A549 (cell line): ENCODE measurements around the gene DIAPH2. TPM values are rescaled to one million over a fixed set of nuclear protein-coding genes. Genes with fewer than 3 reads are reported as not detected.
A peak's percentile ranks its signal among the peaks of the same experiment; 100 is the strongest.

Experiments used
- ATAC-seq, 2 experiments: fragments of 200-7000 bp in 1 of 2; fragments of >200 bp in 1 of 2; cut with Nextera tagmentation in 1 of 2; cut with Tn5 transposase in 1 of 2; 3 replicates each; pipeline versions ENCODE4 v1.8.0 to v1.9.1; 2018 to 2020; ENCODE audit warnings: mild to moderate bottlenecking in 1 of 2, moderate library complexity in 1 of 2
- CTCF ChIA-PET: fragments of 300-600 bp; sonication (Branson Sonifier 250); formaldehyde crosslinking; extraction: SDS; loops from one replicate; lab custom pipeline; 2021; ENCODE audit warnings: antibody characterized with exemption, inconsistent platforms; lab: Yijun Ruan, JAX
- POLR2A ChIA-PET: fragments of 350-600 bp; formaldehyde crosslinking; extraction: SDS; loops from one replicate; lab custom pipeline; 2021; ENCODE audit warnings: antibody characterized with exemption, inconsistent platforms; lab: Yijun Ruan, JAX
- DNase-seq, 2 experiments: peaks; one replicate each; pipeline versions ENCODE4 v3.0.0 to v3.0.0-alpha.2; 2011 to 2016; ENCODE audit warnings: low read depth in 1 of 2, low spot score in 1 of 2
- FAIRE-seq: peaks from 2 replicates; lab custom pipeline; 2011; peaks lifted over from hg19 to GRCh38; lab: Jason Lieb, UNC
- H3K27ac ChIP-seq, 2 experiments: fragments of >200 bp; sonication (Bioruptor Twin); formaldehyde crosslinking; 3 replicates each; pipeline ENCODE4 v1.5.1; 2016 to 2017
- H3K4me1 ChIP-seq: fragments of >200 bp; sonication (Bioruptor Twin); formaldehyde crosslinking; 3 replicates; pipeline ENCODE4 v1.6.1; 2016
- H3K4me2 ChIP-seq: fragments of >200 bp; sonication (Bioruptor Twin); formaldehyde crosslinking; 3 replicates; pipeline ENCODE4 v1.6.1; 2016
- H3K4me3 ChIP-seq: fragments of >200 bp; sonication (Bioruptor Twin); formaldehyde crosslinking; 3 replicates; pipeline ENCODE4 v1.5.1; 2016
- H3K9me3 ChIP-seq: fragments of >200 bp; sonication (Bioruptor Twin); formaldehyde crosslinking; 3 replicates; pipeline ENCODE4 v1.6.1; 2016
- CBX2 ChIP-seq: fragments of 200-600 bp; sonication (generic); IDR thresholded peaks from 2 replicates; pipeline ENCODE4 v1.6.1; 2016; ENCODE audit warnings: low read depth, mild to moderate bottlenecking, borderline replicate concordance
- CBX8 ChIP-seq: fragments of 200-600 bp; sonication (generic); IDR thresholded peaks from 2 replicates; pipeline ENCODE4 v1.6.1; 2016
- CHD2 ChIP-seq: fragments of 150-350 bp; IDR thresholded peaks from 2 replicates; pipeline ENCODE4 v1.6.1; 2014; ENCODE audit warnings: low read length; ENCODE audit not compliant: partially characterized antibody
- EHMT2 ChIP-seq: fragments of 200-600 bp; sonication (generic); IDR thresholded peaks from 2 replicates; pipeline ENCODE4 v1.6.1; 2016; ENCODE audit warnings: antibody characterized with exemption, low read depth, mild to moderate bottlenecking, moderate library complexity
- EP300 ChIP-seq, 2 experiments: fragments of >200 bp; sonication (Bioruptor Twin); formaldehyde crosslinking; IDR thresholded peaks; 2 replicates in 1 of 2; 3 replicates in 1 of 2; pipeline ENCODE4 v1.6.1; 2016 to 2017
- FOSL2 ChIP-seq, 2 experiments: fragments of 450-650 bp in 1 of 2; fragments of >200 bp in 1 of 2; sonication (Bioruptor Twin) in 1 of 2; formaldehyde crosslinking; IDR thresholded peaks; 2 replicates each; pipeline versions ENCODE4 v1.5.0 to v1.6.1; 2016 to 2020; ENCODE audit warnings: mild to moderate bottlenecking in 1 of 2, moderate library complexity in 1 of 2
- HEYL ChIP-seq: fragments of 250-450 bp; sonication (Bioruptor Pico); IDR thresholded peaks from 2 replicates; pipeline ENCODE4 v1.8.0; 2021; ENCODE audit warnings: mild to moderate bottlenecking, moderate library complexity
- HOXB5 ChIP-seq: fragments of 250-450 bp; sonication (Bioruptor Pico); IDR thresholded peaks from 2 replicates; pipeline ENCODE4 v1.5.0; 2020; ENCODE audit warnings: mild to moderate bottlenecking, moderate library complexity
- JUNB ChIP-seq: fragments of >200 bp; sonication (Bioruptor Twin); formaldehyde crosslinking; IDR thresholded peaks from 2 replicates; pipeline ENCODE4 v1.6.1; 2016
- KDM5A ChIP-seq: fragments of 200-600 bp; sonication (generic); IDR thresholded peaks from 2 replicates; pipeline ENCODE4 v1.6.1; 2016; ENCODE audit warnings: antibody characterized with exemption, mild to moderate bottlenecking
- NFE2L2 ChIP-seq: fragments of 150-350 bp; conservative IDR thresholded peaks from 2 replicates; pipeline ENCODE4 v1.6.1; 2014; ENCODE audit warnings: low read length
- NPAS2 ChIP-seq: fragments of 250-450 bp; sonication (Bioruptor Pico); IDR thresholded peaks from 2 replicates; pipeline ENCODE4 v1.8.0; 2022; ENCODE audit warnings: mild to moderate bottlenecking, moderate library complexity, borderline replicate concordance
- PHF8 ChIP-seq: fragments of 200-600 bp; sonication (generic); IDR thresholded peaks from 2 replicates; pipeline ENCODE4 v1.6.1; 2016; ENCODE audit warnings: low read depth, mild to moderate bottlenecking, antibody characterized with exemption, moderate library complexity, borderline replicate concordance
- POLR2A ChIP-seq: IDR thresholded peaks from 2 replicates; pipeline ENCODE4 v1.6.1; 2012; ENCODE audit warnings: mild to moderate bottlenecking, low read length
- RCOR1 ChIP-seq: fragments of 150-350 bp; IDR thresholded peaks from 2 replicates; pipeline ENCODE4 v1.6.1; 2014; ENCODE audit warnings: antibody characterized with exemption, low read length, low read depth
- RFX5 ChIP-seq: fragments of 450-650 bp; IDR thresholded peaks from 2 replicates; pipeline ENCODE4 v1.7.1; 2014; ENCODE audit warnings: antibody characterized with exemption, mild to moderate bottlenecking, moderate library complexity
- RNF2 ChIP-seq: fragments of 200-600 bp; sonication (generic); IDR thresholded peaks from 2 replicates; pipeline ENCODE4 v1.6.1; 2016; ENCODE audit warnings: low read depth, mild to moderate bottlenecking, antibody characterized with exemption, moderate library complexity, borderline replicate concordance
- SMC3 ChIP-seq: fragments of >200 bp; sonication (Bioruptor Twin); formaldehyde crosslinking; IDR thresholded peaks from 3 replicates; pipeline ENCODE4 v1.6.1; 2018; ENCODE audit warnings: inconsistent platforms
- SREBF2 ChIP-seq: fragments of 450-650 bp; IDR thresholded peaks from 2 replicates; pipeline ENCODE4 v1.6.1; 2014; ENCODE audit warnings: mild to moderate bottlenecking, moderate library complexity
- TFCP2L1 ChIP-seq: fragments of 250-450 bp; sonication (Bioruptor Pico); IDR thresholded peaks from 2 replicates; pipeline ENCODE4 v1.5.0; 2021; ENCODE audit warnings: mild to moderate bottlenecking
- WGBS: methylation state at CpG from one replicate; pipeline ENCODE4 v1.1.6; 2017; ENCODE audit errors: missing lambda C conversion rate; 5-methylcytosine and 5-hydroxymethylcytosine counted together
- polyA plus RNA-seq, 4 experiments: library from polyadenylated mRNA; depleted of rRNA in 3 of 4; stranded (reverse); fragments of >200 nt; fragmentation: RNase III in 1 of 4; extraction: RNeasy Plus Mini Kit Qiagen cat#74134 plus additional on column Dnase treatment in 1 of 4; gene quantifications; 2 replicates in 3 of 4; 3 replicates in 1 of 4; pipeline ENCODE4 v1.2.3, GENCODE V29; 2011 to 2017
- TF ChIP-seq, protein P1 (sequence below): fragments of 250-450 bp; sonication (Bioruptor Pico); IDR thresholded peaks from 2 replicates; pipeline ENCODE4 v1.5.0; 2021; ENCODE audit warnings: mild to moderate bottlenecking, moderate library complexity, borderline replicate concordance
- TF ChIP-seq, protein P2 (sequence below): IDR thresholded peaks from 2 replicates; pipeline ENCODE4 v1.6.1; 2012

The DIAPH2 gene
- polyA plus RNA-seq, 2 of the 4 experiments (the other 2 are of a cell fraction): 3.7 to 10.0 TPM

DNA sequence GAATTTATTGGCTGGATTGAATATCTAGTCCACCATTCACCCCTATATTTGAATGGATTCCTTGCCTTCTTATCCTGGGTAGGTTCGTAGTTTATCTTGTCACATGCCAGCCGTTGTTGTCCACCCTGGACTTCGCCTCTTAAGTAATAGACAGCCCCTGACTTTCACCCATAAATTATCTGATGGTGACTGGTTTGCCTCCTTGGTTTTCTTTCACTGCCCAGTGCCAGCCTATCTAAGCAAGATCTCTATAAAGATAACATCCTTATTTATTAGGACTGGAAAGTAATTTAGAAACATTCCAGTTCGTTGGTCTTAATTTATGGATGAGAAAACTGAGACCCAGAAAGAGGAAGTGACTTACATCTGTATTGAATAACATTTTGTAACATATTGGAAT, 609.4 kb downstream of the DIAPH2 start:
- ChIA-PET CTCF (no interaction called here), POLR2A (no interaction called here)
- DNase-seq: no peak
- Histone ChIP-seq H3K4me2 (no peak overlapping the region), H3K9me3 (no peaks in the 10 kb centered on the region), H3K27ac (no peak overlapping the region), H3K4me3 (no peak overlapping the region)
- no peak for ATAC-seq
- TF ChIP-seq FOSL2 (IDR thresholded peaks at IDR 0.05) (no peak), FOSL2 (CRISPR knock-in tag; IDR thresholded peaks at IDR 0.05) (no peak), NPAS2 (no peak), HEYL (CRISPR knock-in tag) (no peak), JUNB (no peak)
- TF ChIP-seq, all 56 proteins: peak for 0
- H3K4me1 ChIP-seq: no peaks in the 10 kb centered on the region
- WGBS: 73% methylated on average over 4 of the region's 4 CpGs
- FAIRE-seq: peak; percentile 93

DNA sequence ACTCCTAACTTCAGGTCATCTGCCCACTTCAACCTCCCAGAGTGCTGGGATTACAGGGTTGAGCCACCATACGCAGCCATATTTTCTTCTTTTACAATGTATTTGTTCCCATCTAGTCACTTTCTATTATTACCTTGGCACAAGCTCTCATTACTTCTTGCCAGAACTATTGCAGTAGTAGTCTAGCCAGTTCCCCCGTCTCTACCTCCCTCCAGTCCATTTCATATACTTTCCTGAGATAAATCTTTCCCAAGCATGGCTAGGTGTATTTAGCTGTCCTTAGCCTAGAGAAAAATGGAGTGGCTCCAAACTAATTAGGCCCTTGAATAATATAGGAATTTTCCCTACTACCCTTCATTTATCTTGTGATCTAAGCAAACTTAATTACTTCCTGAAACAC, 611.3 kb downstream of the DIAPH2 start:
- no peaks in the 10 kb centered on the region for H3K4me1 ChIP-seq
- H3K27ac ChIP-seq: no peak overlapping the region
- FAIRE-seq: no peak
- TF ChIP-seq POLR2A: no peak
- TF ChIP-seq EP300 (IDR thresholded peaks at IDR 0.05): no peak
- TF ChIP-seq CBX2: no peak
- TF ChIP-seq, protein P1, sequence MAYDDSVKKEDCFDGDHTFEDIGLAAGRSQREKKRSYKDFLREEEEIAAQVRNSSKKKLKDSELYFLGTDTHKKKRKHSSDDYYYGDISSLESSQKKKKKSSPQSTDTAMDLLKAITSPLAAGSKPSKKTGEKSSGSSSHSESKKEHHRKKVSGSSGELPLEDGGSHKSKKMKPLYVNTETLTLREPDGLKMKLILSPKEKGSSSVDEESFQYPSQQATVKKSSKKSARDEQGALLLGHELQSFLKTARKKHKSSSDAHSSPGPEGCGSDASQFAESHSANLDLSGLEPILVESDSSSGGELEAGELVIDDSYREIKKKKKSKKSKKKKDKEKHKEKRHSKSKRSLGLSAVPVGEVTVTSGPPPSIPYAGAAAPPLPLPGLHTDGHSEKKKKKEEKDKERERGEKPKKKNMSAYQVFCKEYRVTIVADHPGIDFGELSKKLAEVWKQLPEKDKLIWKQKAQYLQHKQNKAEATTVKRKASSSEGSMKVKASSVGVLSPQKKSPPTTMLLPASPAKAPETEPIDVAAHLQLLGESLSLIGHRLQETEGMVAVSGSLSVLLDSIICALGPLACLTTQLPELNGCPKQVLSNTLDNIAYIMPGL (CRISPR knock-in tag): no peak
- no peak for TF ChIP-seq RNF2
- TF ChIP-seq SMC3: no peak
- no peak for TF ChIP-seq KDM5A
- TF ChIP-seq JUNB: no peak
- no peak for TF ChIP-seq RFX5
- no peak for TF ChIP-seq HOXB5 (CRISPR knock-in tag)
- TF ChIP-seq NFE2L2: no peak
- TF ChIP-seq EHMT2: no peak
- no peak for TF ChIP-seq CBX8
- no peak for TF ChIP-seq FOSL2 (IDR thresholded peaks at IDR 0.05)
- no peak for TF ChIP-seq FOSL2 (CRISPR knock-in tag; IDR thresholded peaks at IDR 0.05)
- TF ChIP-seq HEYL (CRISPR knock-in tag): no peak
- TF ChIP-seq CHD2: no peak
- TF ChIP-seq SREBF2: no peak
- no peak for TF ChIP-seq RCOR1
- POLR2A ChIA-PET: no interaction called here
- 97% methylated on average over 2 of the region's 2 CpGs for WGBS
- DNase-seq: no peak
- no peaks in the 10 kb centered on the region for H3K9me3 ChIP-seq
- CTCF ChIA-PET: no interaction called here
- no peak overlapping the region for H3K4me2 ChIP-seq
- no peak for ATAC-seq
- no peak overlapping the region for H3K4me3 ChIP-seq

DNA sequence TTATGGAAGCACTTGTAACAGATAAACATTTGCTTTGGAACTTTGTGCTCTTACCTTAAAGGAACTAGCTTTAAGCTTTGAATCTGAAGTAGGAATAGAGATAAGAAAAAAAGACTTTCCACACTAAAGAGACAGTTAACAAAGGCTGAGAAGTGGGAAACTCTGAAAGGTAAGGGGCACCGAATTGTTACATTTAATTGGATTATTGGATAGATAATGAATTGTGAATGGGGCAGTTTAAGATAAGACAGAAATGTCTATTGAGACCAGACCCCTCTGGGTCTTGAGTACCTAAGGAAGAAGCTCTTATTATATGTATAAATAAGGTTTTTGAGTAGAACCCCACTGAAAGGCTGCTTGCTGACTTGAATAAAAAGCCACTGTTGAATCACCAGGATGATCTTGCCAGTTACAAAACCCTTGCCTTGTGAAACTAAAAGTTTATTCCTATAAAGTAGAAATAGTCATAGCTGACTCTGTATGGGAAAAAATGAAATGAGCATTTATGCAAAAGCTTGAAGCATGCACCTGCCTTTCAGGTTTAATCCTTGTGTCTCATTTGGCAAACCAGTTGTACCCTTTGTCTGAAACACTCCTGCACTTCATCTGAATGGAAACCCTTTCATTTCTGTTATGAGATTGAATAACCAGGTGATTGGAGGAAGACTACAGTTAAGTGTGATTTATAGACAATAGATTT, 622.3 kb downstream of the DIAPH2 start:
- DNase-seq (no peak), ATAC-seq (no peak), FAIRE-seq (no peak)
- peaks cover 8% of the 10 kb centered on the region; the same call in 2 of the 3 replicates for H3K4me1 ChIP-seq
- ChIA-PET POLR2A (no interaction called here), CTCF (no interaction called here)
- H3K4me2 ChIP-seq: no peak overlapping the region
- no peaks in the 10 kb centered on the region for H3K9me3 ChIP-seq
- 91% methylated on average over 1 of the region's 1 CpG for WGBS
- TF ChIP-seq, protein P2, sequence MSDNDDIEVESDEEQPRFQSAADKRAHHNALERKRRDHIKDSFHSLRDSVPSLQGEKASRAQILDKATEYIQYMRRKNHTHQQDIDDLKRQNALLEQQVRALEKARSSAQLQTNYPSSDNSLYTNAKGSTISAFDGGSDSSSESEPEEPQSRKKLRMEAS: no peak
- no peak for TF ChIP-seq NPAS2
- no peak for TF ChIP-seq CHD2
- no peak for TF ChIP-seq PHF8
- TF ChIP-seq TFCP2L1 (CRISPR knock-in tag): no peak
- H3K27ac ChIP-seq: no peak overlapping the region
- no peak overlapping the region for H3K4me3 ChIP-seq
